HEK293 (cell line): Measurements from ENCODE around the gene MAP7.

Experiments used
- BCL11A ChIP-seq: fragments of 450-650 bp; formaldehyde crosslinking; IDR thresholded peaks from 2 replicates; pipeline ENCODE4 v1.5.1; 2016; ENCODE audit warnings: low read depth, missing biosample characterization, missing genetic modification characterization
- CTCF ChIP-seq: fragments of 450-650 bp; formaldehyde crosslinking; IDR thresholded peaks from 2 replicates; pipeline ENCODE4 v1.5.1; 2016; ENCODE audit warnings: missing biosample characterization, missing genetic modification characterization
- PRDM4 ChIP-seq: fragments of 450-650 bp; formaldehyde crosslinking; IDR thresholded peaks from 2 replicates; pipeline ENCODE4 v1.5.1; 2017; ENCODE audit warnings: missing biosample characterization, missing genetic modification characterization
- REST ChIP-seq: fragments of 450-650 bp; formaldehyde crosslinking; IDR thresholded peaks from 2 replicates; pipeline ENCODE4 v1.5.1; 2016; ENCODE audit warnings: missing biosample characterization, missing genetic modification characterization
- YY1 ChIP-seq: fragments of 450-650 bp; formaldehyde crosslinking; IDR thresholded peaks from 2 replicates; pipeline ENCODE4 v1.5.1; 2018; ENCODE audit warnings: missing biosample characterization, missing genetic modification characterization
- ZBTB8A ChIP-seq: fragments of 450-650 bp; formaldehyde crosslinking; IDR thresholded peaks from 2 replicates; pipeline ENCODE4 v1.5.1; 2016; ENCODE audit warnings: missing biosample characterization, missing genetic modification characterization
- ZNF146 ChIP-seq: fragments of 450-650 bp; formaldehyde crosslinking; IDR thresholded peaks from 2 replicates; pipeline ENCODE4 v1.5.1; 2016; ENCODE audit warnings: missing biosample characterization, missing genetic modification characterization
- ZNF202 ChIP-seq: fragments of 450-650 bp; formaldehyde crosslinking; IDR thresholded peaks from 2 replicates; pipeline ENCODE4 v1.5.1; 2016; ENCODE audit warnings: missing biosample characterization, missing genetic modification characterization, borderline replicate concordance
- ZNF350 ChIP-seq: fragments of 450-650 bp; formaldehyde crosslinking; IDR thresholded peaks from 2 replicates; pipeline ENCODE4 v1.5.0; 2017; ENCODE audit warnings: missing biosample characterization, mild to moderate bottlenecking, missing genetic modification characterization
- ZNF548 ChIP-seq: fragments of 450-650 bp; formaldehyde crosslinking; IDR thresholded peaks from 2 replicates; pipeline ENCODE4 v1.5.1; 2016; ENCODE audit warnings: missing biosample characterization, missing genetic modification characterization
- ZNF580 ChIP-seq: fragments of 450-650 bp; formaldehyde crosslinking; IDR thresholded peaks from 2 replicates; pipeline ENCODE4 v1.5.1; 2016; ENCODE audit warnings: missing biosample characterization, missing genetic modification characterization
- ZNF645 ChIP-seq: fragments of 450-650 bp; formaldehyde crosslinking; IDR thresholded peaks from 2 replicates; pipeline ENCODE4; 2016; ENCODE audit warnings: missing biosample characterization, missing genetic modification characterization

- no peak for TF ChIP-seq CTCF (tag by site-specific recombination)
- TF ChIP-seq YY1 (tag by site-specific recombination): no peak
- TF ChIP-seq BCL11A (tag by site-specific recombination): no peak
- no peak for TF ChIP-seq ZNF548
- no peak for TF ChIP-seq ZBTB8A (tag by site-specific recombination)
- no peak for TF ChIP-seq PRDM4
- TF ChIP-seq ZNF580 (tag by site-specific recombination): no peak
- no peak for TF ChIP-seq ZNF645 (tag by site-specific recombination)
- TF ChIP-seq ZNF146 (tag by site-specific recombination): no peak
- no peak for TF ChIP-seq REST (tag by site-specific recombination)
- TF ChIP-seq ZNF350: no peak
- TF ChIP-seq ZNF202 (tag by site-specific recombination): no peak
These were observed 39.4 kb downstream of the MAP7 start for GRCh38 chr6:136510782-136511181.
